Kidney glomerular epithelial cell (primary cell): ENCODE results near the gene PHACTR4.
"Not testable (repeated sequence)": the region's sequence is repeated elsewhere in the genome, so short reads cannot be mapped to it uniquely, and the experiment has no call there.

Source experiments
- DNase-seq: peaks from one replicate; lab custom pipeline; 2025; lab: John Stamatoyannopoulos, UW

Gene PHACTR4

GRCh38 chr1:28525002-28525642 lies 155.6 kb downstream of the PHACTR4 start:
- not testable (repeated sequence) for DNase-seq

GRCh38 chr1:28526886-28527285 lies 157.3 kb downstream of the PHACTR4 start:
- DNase-seq: no peak

- no peak for DNase-seq
These were observed 160.9 kb downstream of the PHACTR4 start for GRCh38 chr1:28530456-28530855.

GRCh38 chr1:28534671-28535070 lies 165.1 kb downstream of the PHACTR4 start:
- no peak for DNase-seq

- DNase-seq: no peak
These were observed 165.6 kb downstream of the PHACTR4 start for GRCh38 chr1:28535180-28535579.

- no peak for DNase-seq
These were observed 168.1 kb downstream of the PHACTR4 start for GRCh38 chr1:28537457-28538199.

GRCh38 chr1:28538286-28538685 lies 168.7 kb downstream of the PHACTR4 start:
- no peak for DNase-seq

- DNase-seq: no peak
These were observed 171.1 kb downstream of the PHACTR4 start for GRCh38 chr1:28540651-28541050.

- not testable (repeated sequence) for DNase-seq
These were observed 172.0 kb downstream of the PHACTR4 start for GRCh38 chr1:28541414-28542015.

GRCh38 chr1:28545246-28545628 lies 175.7 kb downstream of the PHACTR4 start:
- no peak for DNase-seq

- DNase-seq: no peak
These were observed 178.8 kb downstream of the PHACTR4 start for GRCh38 chr1:28548318-28548717.
